ENCODE data around the gene MLLT10. TPM values are rescaled to one million over a fixed set of nuclear protein-coding genes. Genes with fewer than 3 reads are reported as not detected.

Gene MLLT10
- total and polyA plus RNA-seq, 2 of the 8 experiments (the other 6 are each of a cell fraction or from before 2014, with no cell fraction given) = 53.1 to 62.1 TPM

DNA sequence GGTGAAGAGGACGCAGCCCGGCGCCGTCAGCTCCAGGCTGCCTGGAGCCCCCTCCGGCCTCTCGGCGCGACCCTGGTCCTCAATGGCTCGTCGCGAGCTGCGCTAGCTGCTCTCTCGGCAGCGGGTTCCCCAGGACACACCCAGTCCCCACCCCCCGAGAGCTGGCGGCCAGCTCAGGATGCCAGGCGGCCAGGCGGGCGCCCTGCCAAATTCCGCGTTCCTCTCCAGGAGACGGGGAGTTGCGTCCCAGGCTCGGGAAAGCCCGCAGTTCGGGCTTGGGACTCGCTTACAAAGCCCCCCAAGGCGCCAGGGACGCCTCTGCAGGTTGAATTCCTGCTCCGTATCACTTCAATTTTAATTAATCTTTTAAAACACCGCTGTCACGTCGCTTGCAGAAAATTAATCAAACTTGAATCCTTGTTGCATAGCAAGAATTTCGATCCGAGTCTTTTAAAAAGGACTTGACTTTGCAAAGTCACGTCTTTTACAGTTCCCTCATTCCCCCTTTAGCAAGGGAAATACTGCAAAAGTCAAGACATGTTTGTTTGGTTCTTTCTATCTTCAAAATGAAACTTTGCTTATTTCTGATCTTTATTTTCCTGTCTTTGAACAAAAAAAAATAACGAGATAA is 36.7 kb upstream of the MLLT10 start:
- Histone ChIP-seq H3K56ac (replicated peaks; ENCODE audit: insufficient read length, low read depth, low read length) (no peak overlapping the region), H3K23me2 (ENCODE audit: low read depth, low read length) (peaks cover 33% of the 10 kb centered on the region; the same call in 1 of the 2 replicates), H4K91ac (replicated peaks; ENCODE audit: insufficient read length, low read length) (no peak overlapping the region), H3K9me3 (ENCODE audit: insufficient read depth in 2 of 2, low read depth in 1 of 2, low read length in 1 of 2) (no peaks in the 10 kb centered on the region), H2BK20ac (ENCODE audit: low read length) (no peak overlapping the region), H3K79me2 (ENCODE audit: control insufficient read depth in 1 of 2, insufficient read depth in 2 of 2, low read length in 2 of 2) (peaks cover 0 to 31% of the 10 kb centered on the region in 2 experiments; a peak in 2 of 4 replicates), H2BK15ac (ENCODE audit: low read length) (no peak overlapping the region), H3K27ac (ENCODE audit: low read depth, low read length) (peak overlapping the region; percentile 86; the same call in 1 of the 2 replicates), H3K4me2 (ENCODE audit: insufficient read depth in 1 of 2, low read depth in 2 of 2, low read length in 2 of 2) (peak overlapping the region; percentile 90 to 92), H4K20me1 (replicated peaks in 1 of 2; ENCODE audit: control insufficient read depth in 1 of 2, insufficient read depth in 2 of 2, low read length in 2 of 2) (no peaks in the 10 kb centered on the region), H2AK5ac (ENCODE audit: low read depth, low read length) (no peak overlapping the region), H2BK120ac (replicated peaks; ENCODE audit: low read depth, low read length) (no peak overlapping the region), H3K9ac (replicated peaks in 1 of 4; ENCODE audit: extremely low read depth in 1 of 4, low read depth in 3 of 4, low read length in 3 of 4) (peak overlapping the region; percentile 31 to 93 (median 59); a peak in 6 of 7 replicates), H3K4ac (replicated peaks; ENCODE audit: insufficient read length, low read depth, low read length) (no peak overlapping the region), H2BK12ac (ENCODE audit: low read depth, low read length) (peak overlapping the region; percentile 69; the same call in 1 of the 2 replicates), H3K4me3 (ENCODE audit: extremely low read depth in 1 of 4, insufficient read depth in 2 of 4, low read depth in 3 of 4, low read length in 4 of 4) (peak overlapping the region; percentile 48 to 88 (median 70)), H2AFZ (ENCODE audit: low read length) (no peak overlapping the region), H4K8ac (ENCODE audit: extremely low read depth, insufficient read depth, low read length) (peak overlapping the region; percentile 96), H3K4me1 (replicated peaks in 1 of 4; ENCODE audit: control insufficient read depth in 3 of 4, insufficient read depth in 4 of 4, low read length in 3 of 4) (peaks cover 13 to 39% (median 27%) of the 10 kb centered on the region in 4 experiments), H3K18ac (ENCODE audit: extremely low read depth, low read length) (peak overlapping the region; percentile 25), H3K23ac (ENCODE audit: insufficient read length) (no peak overlapping the region), H2BK5ac (ENCODE audit: low read depth, low read length) (peak overlapping the region; percentile 80; the same call in 1 of the 2 replicates), H3K14ac (ENCODE audit: insufficient read length) (no peak overlapping the region), H3K27me3 (replicated peaks in 1 of 4; ENCODE audit: control insufficient read depth in 3 of 4, extremely low read depth in 1 of 4, insufficient read depth in 3 of 4, low read length in 3 of 4) (peaks cover 5 to 24% (median 15%) of the 10 kb centered on the region in 4 experiments; a peak in 6 of 7 replicates), H3K79me1 (ENCODE audit: low read depth, low read length) (no peaks in the 10 kb centered on the region), H4K5ac (ENCODE audit: insufficient read length, low read depth, low read length) (peak overlapping the region; percentile 95), H3K36me3 (ENCODE audit: control insufficient read depth in 2 of 4, insufficient read depth in 4 of 4, low read length in 3 of 4) (no peaks in the 10 kb centered on the region)
- ChIA-PET POLR2A (ENCODE audit: partially characterized antibody) (interaction anchor here (0.6 to 12.9 kb wide), 13 partner anchors 12 to 461 kb away, joined by 3 to 322 read pairs (median 5); partner anchors contain the start of genes MLLT10 and SKIDA1), CTCF (ENCODE audit: partially characterized antibody) (interaction anchor here (0.6 to 6.2 kb wide), 16 partner anchors 10 to 456 kb away, joined by 3 to 46 read pairs (median 4); partner anchors contain the start of gene SKIDA1)
- no peak for FAIRE-seq
- no peak for DNase-seq (ENCODE audit: low read depth in 1 of 2, low spot score in 2 of 2)
- WGBS, 2 experiments (ENCODE audit: extremely low coverage in 1 of 2, insufficient coverage in 1 of 2, insufficient read length in 1 of 2, insufficient replicate concordance in 2 of 2, low coverage in 1 of 2, low lambda C conversion rate in 2 of 2, missing lambda C conversion rate in 1 of 2) = 2% methylated on average over 20 of the region's 37 CpGs; no CpG with 5 or more reads in 1 of the 2 experiments
- TF ChIP-seq ASH2L (IDR thresholded peaks at IDR 0.05; ENCODE audit: low read length) (peak; percentile 47), RFX5 (IDR thresholded peaks at IDR 0.05; ENCODE audit: borderline replicate concordance, low read depth, low read length) (no peak), TCF12 (IDR thresholded peaks at IDR 0.05; ENCODE audit: low read depth, low read length) (no peak), RAD21 (IDR thresholded peaks at IDR 0.05 in 1 of 2, conservative IDR thresholded peaks at IDR 0.05 in 1 of 2; ENCODE audit: low read depth in 2 of 2, low read length in 2 of 2) (peak; percentile 5 to 37; a peak in 1 of 4 replicates), PHF8 (conservative IDR thresholded peaks at IDR 0.05; ENCODE audit: low read depth, low read length) (no peak), CEBPB (IDR thresholded peaks at IDR 0.05; ENCODE audit: low read depth, low read length) (no peak), SAP30 (IDR thresholded peaks at IDR 0.05; ENCODE audit: insufficient read depth, insufficient replicate concordance, low read length) (peak; percentile 25), TEAD4 (IDR thresholded peaks at IDR 0.05; ENCODE audit: low read depth, low read length) (peak; percentile 74), TAF1 (IDR thresholded peaks at IDR 0.05; ENCODE audit: low read depth, low read length) (peak; percentile 67), TBP (IDR thresholded peaks at IDR 0.05; ENCODE audit: low read depth, low read length) (peak; percentile 61)
- TF ChIP-seq, protein P1, sequence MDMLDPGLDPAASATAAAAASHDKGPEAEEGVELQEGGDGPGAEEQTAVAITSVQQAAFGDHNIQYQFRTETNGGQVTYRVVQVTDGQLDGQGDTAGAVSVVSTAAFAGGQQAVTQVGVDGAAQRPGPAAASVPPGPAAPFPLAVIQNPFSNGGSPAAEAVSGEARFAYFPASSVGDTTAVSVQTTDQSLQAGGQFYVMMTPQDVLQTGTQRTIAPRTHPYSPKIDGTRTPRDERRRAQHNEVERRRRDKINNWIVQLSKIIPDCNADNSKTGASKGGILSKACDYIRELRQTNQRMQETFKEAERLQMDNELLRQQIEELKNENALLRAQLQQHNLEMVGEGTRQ (IDR thresholded peaks at IDR 0.05; ENCODE audit: low read length) = no peak
